Measurements from ENCODE around the gene NPPB.

Gene NPPB

DNA sequence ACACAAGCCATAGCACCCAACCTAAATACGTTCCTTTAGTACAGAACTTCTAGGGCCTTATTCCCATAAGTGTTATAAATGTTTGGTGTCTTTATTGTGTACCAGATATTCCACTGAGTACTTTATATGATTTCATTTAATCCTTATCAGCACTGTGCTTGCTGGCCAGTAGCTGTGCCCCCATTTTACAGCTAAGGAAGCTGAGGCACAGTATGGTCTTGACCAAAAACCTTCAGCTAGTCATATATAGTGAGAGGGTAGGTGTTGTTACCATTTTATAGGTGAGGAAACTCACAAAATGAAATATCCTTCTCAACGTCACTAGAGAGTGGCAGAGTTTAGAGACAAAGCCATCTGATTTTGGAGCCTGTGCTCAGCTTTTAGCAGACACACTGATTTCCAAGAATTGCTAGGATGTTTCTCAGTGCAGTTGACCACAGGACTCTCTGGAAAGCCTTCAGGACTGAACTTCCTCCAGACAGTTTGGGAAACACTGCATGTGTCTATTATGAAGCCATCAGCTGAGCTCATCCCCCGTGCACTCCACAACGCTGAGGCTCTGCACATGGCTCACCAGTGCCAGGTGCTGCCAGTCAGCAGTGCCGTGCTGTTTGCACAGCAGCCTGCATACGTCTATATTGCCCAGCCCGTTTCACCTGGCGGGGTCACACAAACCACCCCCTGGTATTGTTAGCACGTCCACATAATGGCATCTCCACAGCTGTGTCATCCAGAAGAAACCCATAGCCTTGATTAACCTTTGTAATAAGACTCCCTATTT lies 26.6 kb downstream of the NPPB start:
- peak; percentile 70 for DNase-seq

DNA sequence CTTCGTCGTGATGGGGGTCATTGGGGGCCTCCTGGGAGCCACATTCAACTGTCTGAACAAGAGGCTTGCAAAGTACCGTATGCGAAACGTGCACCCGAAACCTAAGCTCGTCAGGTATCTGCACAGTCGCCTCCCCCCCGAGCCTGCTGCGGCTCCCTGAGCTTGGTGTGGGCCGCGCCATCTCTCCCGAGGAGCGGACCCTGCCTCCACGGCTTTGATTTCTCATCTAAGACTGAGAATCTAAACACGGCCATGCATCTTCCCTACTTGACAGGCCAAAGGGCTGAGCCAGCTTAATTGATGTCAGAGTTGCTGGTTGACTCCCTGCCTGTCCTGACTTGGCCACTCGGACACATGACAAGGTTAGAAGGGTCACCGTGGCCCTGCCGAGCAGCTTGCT lies 30.2 kb downstream of the NPPB start:
- no peak for DNase-seq

DNA sequence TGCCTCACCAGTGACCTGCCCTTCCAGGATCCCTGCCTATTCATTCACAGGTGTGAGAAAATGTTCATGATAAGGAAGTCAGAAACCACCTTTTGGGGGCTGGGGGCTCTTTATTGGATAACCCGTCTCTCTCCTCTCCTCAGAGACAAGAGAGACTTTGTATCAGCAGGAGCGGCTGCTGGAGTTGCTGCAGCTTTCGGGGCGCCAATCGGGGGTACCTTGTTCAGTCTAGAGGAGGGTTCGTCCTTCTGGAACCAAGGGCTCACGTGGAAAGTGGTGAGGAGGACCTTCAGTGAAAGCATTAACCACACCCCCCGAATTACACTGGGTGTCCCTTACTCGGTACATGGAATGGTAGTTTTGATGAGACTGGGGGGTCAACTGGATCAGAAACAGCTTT lies 31.8 kb downstream of the NPPB start:
- DNase-seq, result no peak

DNA sequence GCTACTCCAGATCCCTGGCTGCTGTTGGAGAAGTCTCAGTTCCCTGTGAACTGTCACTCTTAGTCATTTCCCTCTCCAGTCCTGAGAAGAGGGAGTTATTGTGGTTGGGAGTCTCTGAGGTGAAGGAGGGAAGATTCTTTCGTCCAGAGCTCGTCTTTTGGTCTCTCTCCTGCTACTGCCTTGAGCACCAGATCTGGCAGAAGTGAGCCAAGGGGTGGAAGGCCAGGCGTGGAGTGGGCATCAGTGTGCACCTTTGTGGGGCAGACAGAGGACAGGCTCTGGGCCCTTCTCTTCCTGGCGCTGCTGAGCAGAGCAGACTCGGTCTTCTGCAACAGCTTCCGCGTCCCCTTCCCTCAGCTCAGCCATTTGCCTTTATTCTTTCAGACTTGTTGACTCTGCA lies 33.6 kb downstream of the NPPB start:
- no peak for DNase-seq

DNA sequence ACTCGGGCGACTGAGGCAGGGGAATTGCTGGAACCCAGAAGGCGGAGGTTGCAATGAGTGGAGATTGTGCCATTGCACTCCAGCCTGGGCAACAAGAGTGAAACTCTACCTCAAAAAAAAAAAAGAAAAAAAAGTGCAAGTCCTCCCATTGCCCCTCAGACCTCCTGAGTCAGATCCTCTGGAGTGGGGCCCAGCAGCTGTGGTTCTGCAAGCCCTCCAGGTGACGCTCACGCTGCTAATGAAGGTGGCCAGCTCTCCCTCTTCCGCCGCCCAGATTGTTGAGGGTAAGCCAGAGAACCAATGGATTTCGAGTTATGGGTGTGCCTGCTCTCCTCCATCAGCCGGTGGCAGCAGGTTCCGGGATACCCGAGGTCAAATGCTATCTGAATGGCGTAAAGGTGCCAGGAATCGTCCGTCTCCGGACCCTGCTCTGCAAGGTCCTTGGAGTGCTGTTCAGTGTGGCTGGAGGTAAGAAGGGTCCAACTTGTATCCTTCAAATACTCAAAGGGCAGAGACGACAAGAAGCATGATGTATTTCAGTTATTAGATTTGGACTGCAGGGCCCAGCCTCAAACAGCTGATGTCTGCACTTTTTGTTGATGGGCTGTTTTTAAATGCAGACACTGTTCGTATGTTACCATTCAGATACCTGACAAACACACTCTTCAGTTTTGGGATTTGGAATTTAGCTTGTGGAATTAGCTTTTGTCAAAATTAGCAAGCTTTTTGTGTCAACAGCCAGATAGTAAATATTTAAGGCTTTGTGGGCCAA lies 35.2 kb downstream of the NPPB start:
- DNase-seq, result no peak

DNA sequence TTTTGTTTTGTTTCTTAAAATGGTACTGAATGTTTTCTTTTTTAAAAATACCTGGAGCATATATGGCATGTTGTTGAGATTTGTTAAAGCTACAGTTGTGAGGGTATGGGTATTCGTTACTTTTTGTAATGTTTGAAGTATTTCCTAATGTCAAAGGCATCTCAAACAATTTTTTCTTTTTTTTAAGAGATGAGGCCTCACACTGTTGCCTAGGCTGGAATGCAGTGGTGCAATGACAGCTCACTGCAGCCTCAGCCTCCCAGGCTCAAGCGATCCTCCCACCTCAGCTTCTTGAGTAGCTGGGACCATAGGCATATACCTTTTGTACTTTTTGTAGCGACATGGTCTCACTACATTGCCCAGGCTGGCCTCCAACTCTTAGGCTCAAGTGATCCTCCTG lies 36.7 kb downstream of the NPPB start:
- no peak for DNase-seq

DNA sequence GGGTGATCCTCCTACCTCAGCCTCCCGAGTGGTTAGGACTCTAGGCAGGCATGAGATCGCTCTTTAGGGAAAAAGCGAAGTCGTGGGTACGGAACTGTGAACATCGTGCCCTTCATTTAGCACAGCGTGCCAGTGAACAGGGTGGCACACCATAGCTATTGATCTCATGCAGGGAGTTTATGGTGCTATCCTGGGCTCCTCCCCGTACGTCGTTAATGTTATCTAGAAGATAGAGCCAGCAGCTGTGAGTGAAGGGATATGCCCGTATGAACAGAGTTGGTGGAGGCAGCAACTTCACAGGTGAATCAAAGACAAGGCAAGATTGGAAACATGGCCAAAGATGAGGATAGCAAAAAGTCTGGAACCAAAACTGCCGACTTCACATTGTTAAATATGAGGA lies 41.6 kb downstream of the NPPB start:
- DNase-seq, result no peak

DNA sequence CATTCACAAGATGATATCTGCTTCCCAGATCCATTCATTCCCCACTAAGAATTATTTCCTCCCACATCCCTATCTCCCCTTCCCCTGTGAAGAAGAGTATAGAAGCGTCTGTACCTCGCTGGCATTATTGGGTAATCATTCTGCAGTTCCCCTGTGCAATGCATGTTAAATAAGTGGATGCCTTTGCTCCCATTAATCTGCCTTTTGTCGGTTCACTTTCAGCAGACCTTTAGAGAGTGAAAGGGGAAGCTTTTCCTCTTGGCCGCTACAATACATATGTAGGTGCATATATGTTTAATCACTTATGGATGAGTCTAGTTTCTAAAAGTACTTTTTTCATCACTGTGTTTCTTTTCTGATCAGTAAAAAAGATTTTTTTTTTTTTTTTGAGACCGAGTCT lies 45.7 kb downstream of the NPPB start:
- DNase-seq, result no peak
